ENCODE measurements around the gene ADAMTSL1.

The ADAMTSL1 gene

GRCh38 chr9:18610956-18611355 is 137.0 kb downstream of the ADAMTSL1 start:
- Histone ChIP-seq H3K9ac (ENCODE audit: low read length) (no peak overlapping the region), H3K9me3 (ENCODE audit: control insufficient read depth, low read length) (no peaks in the 10 kb centered on the region), H3K36me3 (ENCODE audit: control insufficient read depth, insufficient read depth, low read length, severe bottlenecking) (no peaks in the 10 kb centered on the region), H3K4me3 (ENCODE audit: low read length) (no peak overlapping the region), H3K4me1 (ENCODE audit: control insufficient read depth, insufficient read depth, low read length) (peaks cover 29% of the 10 kb centered on the region), H3K27me3 (replicated peaks; ENCODE audit: control insufficient read depth, insufficient read depth, low read length) (no peaks in the 10 kb centered on the region)
- DNase-seq (ENCODE audit: low read depth) = no peak

DNA sequence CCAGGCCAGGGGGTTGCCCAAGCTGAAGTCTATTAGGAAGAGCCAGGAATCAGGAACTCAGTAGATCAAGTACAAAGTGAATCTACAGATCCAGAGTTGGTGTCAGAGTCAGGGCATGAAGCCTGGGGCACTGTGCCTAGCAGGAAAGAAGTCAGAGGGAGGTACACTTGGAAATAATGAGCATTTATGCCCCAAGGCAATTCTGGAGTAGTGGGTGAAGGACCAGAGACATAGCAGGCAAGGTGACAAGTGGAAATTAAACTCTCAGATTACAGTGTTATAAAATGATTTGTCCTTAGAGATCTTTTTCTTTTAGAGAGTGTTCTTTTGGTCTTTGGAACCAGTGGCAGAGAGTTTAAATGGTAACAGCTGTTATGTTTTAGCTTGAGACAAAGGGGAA is 138.0 kb downstream of the ADAMTSL1 start:
- peak; percentile 53 for DNase-seq (ENCODE audit: low read depth)
- no peak overlapping the region for H3K9ac ChIP-seq (ENCODE audit: low read length)
- H3K9me3 ChIP-seq (ENCODE audit: control insufficient read depth, low read length) = no peaks in the 10 kb centered on the region
- peak overlapping the region; percentile 33 for H3K4me3 ChIP-seq (ENCODE audit: low read length)
- peaks cover 19% of the 10 kb centered on the region for H3K4me1 ChIP-seq (ENCODE audit: control insufficient read depth, insufficient read depth, low read length)
- H3K27me3 ChIP-seq (replicated peaks; ENCODE audit: control insufficient read depth, insufficient read depth, low read length) = no peaks in the 10 kb centered on the region
- no peaks in the 10 kb centered on the region for H3K36me3 ChIP-seq (ENCODE audit: control insufficient read depth, insufficient read depth, low read length, severe bottlenecking)

DNA sequence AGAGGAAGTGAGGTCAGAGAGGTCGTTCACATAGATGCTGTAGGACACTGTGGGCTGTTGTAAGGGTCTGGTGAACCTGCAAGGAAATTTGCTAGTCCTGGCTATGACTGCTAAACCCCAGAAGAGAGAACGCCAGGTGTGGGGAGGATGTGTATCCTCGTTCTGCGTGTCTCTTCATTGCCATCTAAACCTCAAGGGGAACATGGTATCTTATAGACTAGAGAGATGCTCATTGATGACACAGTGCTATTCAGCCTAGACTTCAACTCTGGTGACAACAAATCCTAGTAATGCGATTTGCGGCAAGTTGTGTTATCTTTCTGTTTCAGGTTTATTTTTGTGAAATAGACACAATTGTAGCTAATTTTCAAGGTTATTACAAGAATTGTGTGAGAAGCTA is 140.2 kb downstream of the ADAMTSL1 start:
- no peak for DNase-seq (ENCODE audit: low read depth)
- peaks cover 16% of the 10 kb centered on the region for H3K4me1 ChIP-seq (ENCODE audit: control insufficient read depth, insufficient read depth, low read length)
- H3K9me3 ChIP-seq (ENCODE audit: control insufficient read depth, low read length) = no peaks in the 10 kb centered on the region
- no peaks in the 10 kb centered on the region for H3K27me3 ChIP-seq (replicated peaks; ENCODE audit: control insufficient read depth, insufficient read depth, low read length)
- H3K9ac ChIP-seq (ENCODE audit: low read length) = no peak overlapping the region
- H3K36me3 ChIP-seq (ENCODE audit: control insufficient read depth, insufficient read depth, low read length, severe bottlenecking) = no peaks in the 10 kb centered on the region
- no peak overlapping the region for H3K4me3 ChIP-seq (ENCODE audit: low read length)

DNA sequence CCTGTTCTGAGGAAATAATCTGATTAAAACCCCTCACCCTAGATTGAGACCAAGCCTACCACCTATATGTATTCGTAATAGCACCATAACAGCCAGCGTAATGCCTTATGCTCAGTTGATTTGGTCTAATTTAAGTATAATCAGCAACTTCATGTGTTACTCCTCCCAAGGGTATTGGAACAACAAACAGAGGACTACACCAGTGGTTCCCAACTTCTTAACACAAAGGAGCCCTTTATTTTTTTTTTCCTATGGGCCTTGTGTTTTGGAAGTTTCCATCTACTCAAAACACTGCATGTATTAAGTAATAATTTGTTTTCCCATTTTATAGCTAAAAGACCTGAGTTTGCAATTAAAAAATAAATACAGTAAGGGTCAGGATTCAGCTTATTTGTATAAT is 140.7 kb downstream of the ADAMTSL1 start:
- Histone ChIP-seq H3K4me3 (ENCODE audit: low read length) (no peak overlapping the region), H3K36me3 (ENCODE audit: control insufficient read depth, insufficient read depth, low read length, severe bottlenecking) (no peaks in the 10 kb centered on the region), H3K4me1 (ENCODE audit: control insufficient read depth, insufficient read depth, low read length) (peaks cover 16% of the 10 kb centered on the region), H3K27me3 (replicated peaks; ENCODE audit: control insufficient read depth, insufficient read depth, low read length) (no peaks in the 10 kb centered on the region), H3K9ac (ENCODE audit: low read length) (no peak overlapping the region), H3K9me3 (ENCODE audit: control insufficient read depth, low read length) (no peaks in the 10 kb centered on the region)
- DNase-seq (ENCODE audit: low read depth) = no peak

- Histone ChIP-seq H3K9ac (ENCODE audit: low read length) (no peak overlapping the region), H3K27me3 (replicated peaks; ENCODE audit: control insufficient read depth, insufficient read depth, low read length) (no peaks in the 10 kb centered on the region), H3K36me3 (ENCODE audit: control insufficient read depth, insufficient read depth, low read length, severe bottlenecking) (no peaks in the 10 kb centered on the region), H3K9me3 (ENCODE audit: control insufficient read depth, low read length) (no peaks in the 10 kb centered on the region), H3K4me1 (ENCODE audit: control insufficient read depth, insufficient read depth, low read length) (peaks cover 4% of the 10 kb centered on the region), H3K4me3 (ENCODE audit: low read length) (no peak overlapping the region)
- DNase-seq (ENCODE audit: low read depth) = no peak
Measured at GRCh38 chr9:18616976-18617375, 143.0 kb downstream of the ADAMTSL1 start.

DNA sequence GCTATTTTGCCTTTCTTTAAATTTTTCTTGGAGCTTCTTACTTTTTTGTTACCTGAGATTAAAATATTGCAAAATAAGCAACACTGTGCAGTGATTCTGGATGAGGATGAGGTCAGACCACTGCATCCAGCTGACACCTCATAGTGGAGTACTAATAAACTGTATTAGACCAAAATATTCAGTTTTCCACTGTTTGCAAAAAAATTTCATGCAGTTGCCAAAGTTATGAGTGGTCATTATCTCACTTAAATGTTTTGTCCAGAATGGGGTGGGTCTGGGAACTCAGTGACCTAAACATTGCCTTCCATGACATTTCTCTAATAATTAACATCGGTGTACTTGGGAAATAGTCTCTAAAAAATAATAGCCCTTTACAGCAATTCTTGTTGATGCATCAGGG is 143.8 kb downstream of the ADAMTSL1 start:
- Histone ChIP-seq H3K9me3 (ENCODE audit: control insufficient read depth, low read length) (no peaks in the 10 kb centered on the region), H3K4me3 (ENCODE audit: low read length) (no peak overlapping the region), H3K9ac (ENCODE audit: low read length) (no peak overlapping the region), H3K4me1 (ENCODE audit: control insufficient read depth, insufficient read depth, low read length) (no peaks in the 10 kb centered on the region), H3K27me3 (replicated peaks; ENCODE audit: control insufficient read depth, insufficient read depth, low read length) (no peaks in the 10 kb centered on the region), H3K36me3 (ENCODE audit: control insufficient read depth, insufficient read depth, low read length, severe bottlenecking) (no peaks in the 10 kb centered on the region)
- DNase-seq (ENCODE audit: low read depth) = no peak

GRCh38 chr9:18618862-18619261 is 144.9 kb downstream of the ADAMTSL1 start:
- Histone ChIP-seq H3K9ac (ENCODE audit: low read length) (no peak overlapping the region), H3K9me3 (ENCODE audit: control insufficient read depth, low read length) (no peaks in the 10 kb centered on the region), H3K36me3 (ENCODE audit: control insufficient read depth, insufficient read depth, low read length, severe bottlenecking) (no peaks in the 10 kb centered on the region), H3K4me3 (ENCODE audit: low read length) (no peak overlapping the region), H3K27me3 (replicated peaks; ENCODE audit: control insufficient read depth, insufficient read depth, low read length) (no peaks in the 10 kb centered on the region), H3K4me1 (ENCODE audit: control insufficient read depth, insufficient read depth, low read length) (peaks cover 7% of the 10 kb centered on the region)
- no peak for DNase-seq (ENCODE audit: low read depth)

DNA sequence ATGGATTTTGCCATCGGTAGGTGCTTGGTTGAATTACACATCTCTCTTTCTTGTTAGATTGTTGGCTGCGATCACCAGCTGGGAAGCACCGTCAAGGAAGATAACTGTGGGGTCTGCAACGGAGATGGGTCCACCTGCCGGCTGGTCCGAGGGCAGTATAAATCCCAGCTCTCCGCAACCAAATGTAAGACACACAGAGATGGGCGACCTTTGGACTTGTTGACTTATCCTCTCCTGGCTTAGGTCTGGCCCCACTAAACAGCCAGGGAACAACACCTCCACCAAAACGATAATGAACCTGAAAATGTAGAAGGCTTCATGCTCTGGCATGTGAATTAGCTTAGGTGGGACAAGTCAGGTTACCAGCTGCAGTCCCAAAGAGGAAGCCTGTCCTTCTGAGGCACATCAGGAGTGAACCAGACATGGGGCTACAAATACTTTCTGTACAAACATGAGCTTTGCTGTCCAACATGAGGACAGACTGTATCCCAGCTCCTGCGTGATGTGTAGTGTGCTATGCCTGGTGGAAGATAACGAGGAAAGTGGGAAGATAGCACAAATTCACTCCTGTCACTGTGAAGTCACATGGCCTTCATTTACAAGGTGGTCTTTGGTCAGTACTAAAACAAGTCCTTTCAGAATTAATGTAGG is 148.4 kb downstream of the ADAMTSL1 start:
- Histone ChIP-seq H3K9me3 (ENCODE audit: control insufficient read depth, low read length) (no peaks in the 10 kb centered on the region), H3K4me3 (ENCODE audit: low read length) (no peak overlapping the region), H3K27me3 (replicated peaks; ENCODE audit: control insufficient read depth, insufficient read depth, low read length) (no peaks in the 10 kb centered on the region), H3K36me3 (ENCODE audit: control insufficient read depth, insufficient read depth, low read length, severe bottlenecking) (peaks cover 10% of the 10 kb centered on the region), H3K4me1 (ENCODE audit: control insufficient read depth, insufficient read depth, low read length) (peaks cover 8% of the 10 kb centered on the region), H3K9ac (ENCODE audit: low read length) (no peak overlapping the region)
- no peak for DNase-seq (ENCODE audit: low read depth)

DNA sequence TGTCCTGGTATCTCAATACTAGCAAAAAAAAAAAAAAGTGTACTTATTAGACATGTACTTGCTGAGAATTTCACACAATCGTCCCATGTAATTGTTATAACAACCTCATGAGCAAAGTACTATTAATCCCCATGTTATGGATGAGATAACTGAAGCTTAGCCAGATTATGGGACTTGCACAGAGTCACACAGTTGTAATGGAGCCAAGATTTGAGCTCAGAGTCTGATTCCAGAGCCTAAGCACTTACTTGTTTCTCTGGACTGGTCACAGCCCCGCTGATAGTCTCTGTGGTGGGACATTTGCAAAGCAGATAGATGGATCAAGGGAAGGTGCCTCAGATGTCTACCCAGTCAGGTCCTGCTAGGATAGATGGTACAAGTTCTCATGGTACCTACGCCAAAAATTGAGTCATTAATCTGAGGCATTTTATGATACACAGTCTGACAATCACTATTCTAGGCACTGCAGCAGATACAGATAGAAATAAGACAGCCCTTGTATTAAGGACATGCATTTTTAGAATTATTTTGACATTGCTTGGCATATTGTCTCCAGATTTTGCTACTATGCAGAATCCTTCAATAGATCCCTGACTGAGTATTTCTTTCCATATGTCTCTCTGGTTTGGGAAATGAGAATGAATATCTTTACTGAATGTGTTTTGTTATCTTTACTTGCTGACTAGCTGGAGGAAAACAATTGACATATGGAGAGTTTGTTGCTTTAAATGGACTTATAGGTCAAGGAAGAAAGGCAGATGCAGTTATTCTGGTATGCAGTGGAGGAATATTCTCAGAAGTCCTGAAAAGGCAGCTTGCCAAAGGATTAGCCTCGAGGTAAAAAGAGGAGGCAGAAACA is 149.5 kb downstream of the ADAMTSL1 start:
- Histone ChIP-seq H3K9me3 (ENCODE audit: control insufficient read depth, low read length) (peaks cover 6% of the 10 kb centered on the region), H3K36me3 (ENCODE audit: control insufficient read depth, insufficient read depth, low read length, severe bottlenecking) (peaks cover 10% of the 10 kb centered on the region), H3K4me3 (ENCODE audit: low read length) (no peak overlapping the region), H3K27me3 (replicated peaks; ENCODE audit: control insufficient read depth, insufficient read depth, low read length) (no peaks in the 10 kb centered on the region), H3K9ac (ENCODE audit: low read length) (no peak overlapping the region), H3K4me1 (ENCODE audit: control insufficient read depth, insufficient read depth, low read length) (peaks cover 8% of the 10 kb centered on the region)
- DNase-seq (ENCODE audit: low read depth) = no peak

- peaks cover 10% of the 10 kb centered on the region for H3K36me3 ChIP-seq (ENCODE audit: control insufficient read depth, insufficient read depth, low read length, severe bottlenecking)
- no peak overlapping the region for H3K9ac ChIP-seq (ENCODE audit: low read length)
- no peaks in the 10 kb centered on the region for H3K27me3 ChIP-seq (replicated peaks; ENCODE audit: control insufficient read depth, insufficient read depth, low read length)
- H3K9me3 ChIP-seq (ENCODE audit: control insufficient read depth, low read length) = peaks cover 6% of the 10 kb centered on the region
- H3K4me1 ChIP-seq (ENCODE audit: control insufficient read depth, insufficient read depth, low read length) = peaks cover 8% of the 10 kb centered on the region
- H3K4me3 ChIP-seq (ENCODE audit: low read length) = no peak overlapping the region
- DNase-seq (ENCODE audit: low read depth) = no peak
Measured at GRCh38 chr9:18626046-18626698, 152.2 kb downstream of the ADAMTSL1 start.

GRCh38 chr9:18629136-18629535 is 155.2 kb downstream of the ADAMTSL1 start:
- peaks cover 6% of the 10 kb centered on the region for H3K9me3 ChIP-seq (ENCODE audit: control insufficient read depth, low read length)
- peaks cover 10% of the 10 kb centered on the region for H3K36me3 ChIP-seq (ENCODE audit: control insufficient read depth, insufficient read depth, low read length, severe bottlenecking)
- no peaks in the 10 kb centered on the region for H3K27me3 ChIP-seq (replicated peaks; ENCODE audit: control insufficient read depth, insufficient read depth, low read length)
- DNase-seq (ENCODE audit: low read depth) = no peak
- H3K4me3 ChIP-seq (ENCODE audit: low read length) = no peak overlapping the region
- no peak overlapping the region for H3K9ac ChIP-seq (ENCODE audit: low read length)
- H3K4me1 ChIP-seq (ENCODE audit: control insufficient read depth, insufficient read depth, low read length) = peaks cover 20% of the 10 kb centered on the region
